ENCODE data around the gene PSENEN. TPM values are rescaled to one million over a fixed set of nuclear protein-coding genes. Genes with fewer than 3 reads are reported as not detected.

Gene PSENEN
- total RNA-seq, 1 donor from 2014 or later, result 74.2 TPM

DNA sequence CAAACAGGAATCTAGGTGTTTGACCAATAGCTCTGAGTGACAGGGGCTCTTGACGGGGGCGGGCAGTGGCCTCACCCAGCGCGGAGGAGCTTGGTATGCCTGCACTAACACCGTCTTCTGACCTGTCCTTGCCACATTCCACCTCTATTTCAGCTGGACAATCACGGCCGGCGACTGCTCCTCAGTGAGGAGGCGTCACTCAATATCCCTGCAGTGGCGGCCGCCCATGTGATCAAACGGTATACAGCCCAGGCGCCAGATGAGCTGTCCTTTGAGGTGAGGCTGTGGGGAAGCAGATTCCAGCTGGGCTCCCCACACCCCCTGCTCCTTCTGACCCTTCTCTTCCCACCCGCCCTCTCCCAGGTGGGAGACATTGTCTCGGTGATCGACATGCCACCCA, 34.6 kb downstream of the PSENEN start:
- Mint-ChIP-seq H3K4me1 (ENCODE audit: unreplicated experiment) (peaks cover 20% of the 10 kb centered on the region), H3K4me3 (no peak overlapping the region), H3K27me3 (no peaks in the 10 kb centered on the region), H3K9me3 (no peaks in the 10 kb centered on the region), H3K27ac (no peak overlapping the region), H3K36me3 (peaks cover 6% of the 10 kb centered on the region)
- no peak for TF ChIP-seq CTCF (conservative IDR thresholded peaks at IDR 0.05)
- DNase-seq (ENCODE audit: extremely low spot score, unreplicated experiment), result no peak

- H3K9me3 Mint-ChIP-seq, result no peaks in the 10 kb centered on the region
- no peak overlapping the region for H3K27ac Mint-ChIP-seq
Observed at GRCh38 chr19:35780717-35781116, 35.3 kb downstream of the PSENEN start.

GRCh38 chr19:35781650-35782049, 36.2 kb downstream of the PSENEN start:
- Mint-ChIP-seq H3K36me3 (peaks cover 6% of the 10 kb centered on the region), H3K27me3 (no peaks in the 10 kb centered on the region), H3K9me3 (no peaks in the 10 kb centered on the region), H3K27ac (no peak overlapping the region), H3K4me3 (no peak overlapping the region), H3K4me1 (ENCODE audit: unreplicated experiment) (peaks cover 12% of the 10 kb centered on the region)
- no peak for DNase-seq (ENCODE audit: extremely low spot score, unreplicated experiment)
- no peak for TF ChIP-seq CTCF (conservative IDR thresholded peaks at IDR 0.05)

More at GRCh38 chr19:35780717-35781116, 35.3 kb downstream of the PSENEN start:
- no peak for TF ChIP-seq CTCF (conservative IDR thresholded peaks at IDR 0.05)
- Mint-ChIP-seq H3K4me1 (ENCODE audit: unreplicated experiment) (peaks cover 18% of the 10 kb centered on the region), H3K27me3 (no peaks in the 10 kb centered on the region), H3K4me3 (no peak overlapping the region), H3K36me3 (peaks cover 6% of the 10 kb centered on the region)
- DNase-seq (ENCODE audit: extremely low spot score, unreplicated experiment), result no peak

DNA sequence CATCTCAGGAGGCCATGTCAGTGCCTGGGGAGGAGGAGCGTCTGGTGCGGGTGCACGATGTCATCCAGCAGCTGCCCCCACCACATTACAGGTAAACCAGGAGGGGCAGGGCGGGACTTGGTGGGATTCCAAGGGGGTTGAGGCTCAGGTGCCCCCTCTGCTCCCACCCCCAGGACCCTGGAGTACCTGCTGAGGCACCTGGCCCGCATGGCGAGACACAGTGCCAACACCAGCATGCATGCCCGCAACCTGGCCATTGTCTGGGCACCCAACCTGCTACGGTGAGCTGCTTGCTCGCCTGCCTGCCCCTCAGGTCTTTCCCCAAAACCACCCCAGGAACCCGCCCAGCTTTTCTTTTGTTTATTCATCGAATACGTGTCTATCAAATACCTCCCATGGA, 37.1 kb downstream of the PSENEN start:
- Mint-ChIP-seq H3K27ac (no peak overlapping the region), H3K4me3 (no peak overlapping the region), H3K4me1 (ENCODE audit: unreplicated experiment) (peaks cover 3% of the 10 kb centered on the region), H3K36me3 (peaks cover 6% of the 10 kb centered on the region), H3K27me3 (no peaks in the 10 kb centered on the region), H3K9me3 (no peaks in the 10 kb centered on the region)
- DNase-seq (ENCODE audit: extremely low spot score, unreplicated experiment), result no peak
- no peak for TF ChIP-seq CTCF (conservative IDR thresholded peaks at IDR 0.05)

DNA sequence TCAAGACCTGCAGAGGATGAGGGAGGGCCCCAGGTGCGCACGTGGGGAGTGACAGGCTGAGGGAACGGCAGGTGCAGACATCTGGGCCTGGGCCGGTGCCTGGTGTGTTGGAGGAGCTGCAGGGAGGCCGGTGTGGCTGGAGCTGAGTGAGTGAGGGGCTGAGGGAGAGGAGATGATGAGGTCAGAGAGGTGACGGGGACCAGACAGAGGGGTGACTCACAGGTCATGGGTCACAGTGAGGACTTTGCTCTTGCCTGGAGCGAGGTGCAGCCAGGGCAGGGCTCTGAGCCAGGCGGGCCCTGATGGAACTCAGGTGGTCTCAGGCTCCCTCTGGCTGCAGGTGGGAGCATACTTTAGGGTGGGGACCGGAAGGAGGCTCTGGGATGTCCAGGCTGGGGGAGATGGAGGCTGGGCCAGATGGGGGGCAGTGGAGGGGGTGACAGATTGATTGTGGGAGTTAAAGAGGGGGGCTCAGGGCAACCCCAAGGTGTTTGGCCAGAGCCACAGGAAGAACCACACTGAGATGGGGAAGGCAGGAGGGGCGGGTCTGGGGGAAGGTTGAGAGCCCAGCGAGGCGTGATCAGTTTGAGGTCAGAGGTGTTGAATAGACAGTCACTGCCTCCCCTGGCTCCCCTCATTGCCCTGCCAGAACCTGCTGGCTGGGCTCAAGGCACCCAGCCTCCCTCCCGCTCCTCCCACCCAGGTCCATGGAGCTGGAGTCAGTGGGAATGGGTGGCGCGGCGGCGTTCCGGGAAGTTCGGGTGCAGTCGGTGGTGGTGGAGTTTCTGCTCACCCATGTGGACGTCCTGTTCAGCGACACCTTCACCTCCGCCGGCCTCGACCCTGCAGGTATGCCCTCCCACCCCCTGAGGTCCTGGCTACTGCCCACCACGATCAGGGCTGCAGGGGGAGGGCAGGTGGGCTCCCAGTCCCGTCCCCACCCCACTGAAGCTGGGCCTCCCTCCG, 38.3 kb downstream of the PSENEN start:
- no peak for TF ChIP-seq CTCF (conservative IDR thresholded peaks at IDR 0.05)
- no peaks in the 10 kb centered on the region for H3K27me3 Mint-ChIP-seq
- no peak for DNase-seq (ENCODE audit: extremely low spot score, unreplicated experiment)
- H3K9me3 Mint-ChIP-seq, result no peaks in the 10 kb centered on the region
- peaks cover 6% of the 10 kb centered on the region for H3K36me3 Mint-ChIP-seq
- no peak overlapping the region for H3K4me3 Mint-ChIP-seq
- H3K27ac Mint-ChIP-seq, result peak overlapping the region; percentile 29
- H3K4me1 Mint-ChIP-seq (ENCODE audit: unreplicated experiment), result no peaks in the 10 kb centered on the region
